ENCODE measurements around the gene RNF4.

The RNF4 gene

DNA sequence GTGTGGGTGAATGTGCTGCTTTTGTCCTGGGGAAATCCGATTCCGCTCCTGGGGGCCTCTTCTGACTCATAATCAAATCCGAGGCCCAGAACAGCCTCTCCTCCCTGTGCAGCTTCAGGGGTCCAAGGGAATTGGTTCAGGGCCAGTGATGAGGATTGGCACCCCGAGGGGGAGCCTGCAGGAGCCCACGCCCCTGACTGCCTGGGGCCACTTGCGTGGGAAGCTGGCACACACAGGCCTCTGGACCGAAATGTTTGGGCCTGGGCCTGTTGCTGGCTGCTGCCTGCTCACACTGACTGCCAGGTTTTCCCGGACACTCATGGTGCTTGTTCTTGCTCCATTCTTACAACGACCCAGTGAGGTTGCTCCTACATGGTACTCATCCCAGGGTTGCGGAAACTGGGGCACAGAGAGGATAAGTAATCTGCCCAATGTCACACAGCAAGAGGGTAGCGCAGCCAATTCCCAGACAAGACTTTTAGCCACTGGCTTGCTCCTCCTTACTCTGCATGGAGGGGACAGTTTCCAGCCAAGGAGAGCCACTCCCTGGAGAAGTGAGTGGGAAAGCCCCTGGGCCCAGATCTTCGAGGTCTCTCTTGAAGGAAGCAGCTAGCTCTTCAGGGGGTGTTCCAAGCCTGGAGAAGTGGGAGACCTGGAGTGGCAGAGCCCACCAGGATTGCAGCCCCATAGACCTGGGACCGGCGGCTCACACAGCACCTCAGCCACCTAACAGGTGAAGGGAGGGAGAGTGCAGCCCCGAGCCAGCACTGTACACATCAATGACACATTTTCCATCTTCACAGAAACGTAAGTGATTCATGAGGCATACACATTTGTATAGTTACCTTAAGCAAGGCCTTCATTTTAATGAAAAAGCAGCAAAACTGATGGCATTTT, 29.8 kb upstream of the RNF4 start:
- DNase-seq: no peak

DNA sequence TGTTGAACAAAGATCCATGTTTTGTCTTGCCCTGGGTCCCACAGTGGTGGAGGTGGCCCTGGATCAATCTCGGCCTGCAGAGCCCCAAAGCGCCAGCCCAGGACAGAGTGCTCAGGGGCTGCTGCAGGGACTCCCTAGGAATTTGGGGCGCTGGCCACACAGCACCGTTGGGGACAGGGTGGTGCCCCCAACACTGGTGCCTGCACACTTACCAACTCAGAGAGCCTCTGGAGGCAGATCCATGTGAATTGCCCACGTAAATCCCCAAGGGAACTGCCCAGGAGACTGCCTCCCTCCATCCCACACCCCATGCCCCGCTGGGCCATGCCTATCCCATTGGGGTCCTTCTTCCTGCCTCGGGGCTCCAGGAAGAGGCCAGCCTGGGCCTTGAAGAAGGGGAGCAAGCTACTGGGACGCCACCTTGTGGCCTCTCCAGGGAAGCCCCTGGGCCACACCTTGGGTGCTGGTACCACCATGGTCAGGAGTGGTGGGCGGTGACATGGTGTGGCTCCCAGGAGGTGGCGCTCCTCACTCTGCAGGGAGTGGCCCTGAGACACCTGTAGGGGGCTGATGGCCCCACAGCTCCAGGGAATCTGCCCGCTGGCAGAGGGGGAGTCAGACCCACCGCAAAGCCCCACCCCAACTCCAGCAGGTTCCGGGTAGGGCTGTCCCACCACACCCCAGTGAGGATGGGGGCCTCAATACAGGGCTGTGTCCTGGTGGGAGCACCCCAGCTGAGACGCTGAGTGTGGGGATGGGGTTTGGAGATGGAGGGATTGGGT, 27.3 kb upstream of the RNF4 start:
- peak; percentile 87 for DNase-seq

DNA sequence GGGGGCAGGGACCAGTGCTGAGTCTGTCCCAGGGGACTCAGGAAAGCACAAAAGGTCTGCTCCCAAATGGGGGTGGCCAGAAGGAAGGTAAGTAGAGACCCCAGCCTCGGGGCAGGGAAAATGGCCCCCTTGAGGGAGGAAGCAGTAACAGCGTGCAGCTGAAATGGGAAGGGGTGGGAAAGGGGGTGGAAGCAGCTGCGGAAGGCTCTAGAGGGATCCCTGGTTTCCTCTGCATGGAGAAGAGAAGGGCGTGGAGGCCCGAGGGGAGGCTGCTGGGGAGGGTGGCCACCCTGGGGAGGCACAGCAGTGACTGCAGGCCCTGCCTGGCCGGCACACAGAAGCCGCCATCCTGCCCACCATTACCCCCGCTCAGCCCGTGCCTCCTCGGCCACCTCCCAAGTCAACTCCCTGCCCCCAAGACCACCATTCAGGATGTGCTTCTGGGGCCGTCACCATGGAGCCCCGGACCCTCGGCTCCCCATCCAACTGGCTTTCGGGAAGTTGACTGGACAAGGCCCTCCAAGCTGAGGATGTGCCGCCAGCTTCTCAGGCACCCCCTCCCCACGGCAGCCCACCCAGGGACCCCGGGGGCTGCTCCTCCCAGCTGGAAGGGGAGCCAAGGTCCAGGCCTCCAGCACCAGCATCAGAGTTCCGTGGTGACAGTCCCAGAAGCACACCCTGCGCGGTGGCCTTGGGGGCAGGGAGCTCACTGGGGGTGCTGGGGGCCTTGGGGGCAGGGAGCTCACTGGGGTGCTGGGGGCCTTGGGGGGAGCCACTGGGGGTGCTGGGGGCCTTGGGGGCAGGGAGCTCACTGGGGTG, 26.5 kb upstream of the RNF4 start:
- no peak for DNase-seq

DNA sequence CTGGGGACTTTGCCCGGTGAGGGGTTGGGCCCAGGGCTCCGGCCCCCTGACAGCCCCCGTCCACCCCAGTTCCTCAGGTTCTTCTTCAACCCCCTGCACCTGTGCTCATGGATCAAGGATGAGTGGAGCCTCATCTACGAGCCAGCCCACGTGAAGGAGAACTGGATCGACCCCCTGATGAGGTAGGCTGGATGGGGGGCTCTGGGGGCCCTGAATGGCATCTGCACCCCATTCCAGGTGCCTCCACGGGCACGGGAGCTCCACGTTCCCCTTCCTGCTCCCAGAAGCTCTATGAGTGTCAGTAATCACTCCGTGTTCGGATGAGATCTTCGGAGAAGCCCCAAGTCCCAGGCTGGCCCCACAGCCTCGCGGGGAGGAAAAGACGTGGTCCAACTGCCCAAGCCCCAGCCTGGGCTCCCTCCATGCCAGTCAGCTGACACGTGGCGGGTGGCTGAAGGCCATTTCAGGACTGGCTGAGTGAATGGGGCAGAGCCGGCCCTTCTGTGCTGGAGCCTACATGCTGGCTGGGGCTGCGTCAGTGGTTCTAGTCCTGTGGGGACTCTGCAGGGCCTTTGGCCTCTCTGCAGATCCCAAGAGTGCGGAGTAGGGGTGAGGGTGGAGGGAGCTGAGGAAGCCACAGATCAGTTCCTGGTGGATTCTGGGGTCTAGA, 25.7 kb upstream of the RNF4 start:
- no peak for DNase-seq

DNA sequence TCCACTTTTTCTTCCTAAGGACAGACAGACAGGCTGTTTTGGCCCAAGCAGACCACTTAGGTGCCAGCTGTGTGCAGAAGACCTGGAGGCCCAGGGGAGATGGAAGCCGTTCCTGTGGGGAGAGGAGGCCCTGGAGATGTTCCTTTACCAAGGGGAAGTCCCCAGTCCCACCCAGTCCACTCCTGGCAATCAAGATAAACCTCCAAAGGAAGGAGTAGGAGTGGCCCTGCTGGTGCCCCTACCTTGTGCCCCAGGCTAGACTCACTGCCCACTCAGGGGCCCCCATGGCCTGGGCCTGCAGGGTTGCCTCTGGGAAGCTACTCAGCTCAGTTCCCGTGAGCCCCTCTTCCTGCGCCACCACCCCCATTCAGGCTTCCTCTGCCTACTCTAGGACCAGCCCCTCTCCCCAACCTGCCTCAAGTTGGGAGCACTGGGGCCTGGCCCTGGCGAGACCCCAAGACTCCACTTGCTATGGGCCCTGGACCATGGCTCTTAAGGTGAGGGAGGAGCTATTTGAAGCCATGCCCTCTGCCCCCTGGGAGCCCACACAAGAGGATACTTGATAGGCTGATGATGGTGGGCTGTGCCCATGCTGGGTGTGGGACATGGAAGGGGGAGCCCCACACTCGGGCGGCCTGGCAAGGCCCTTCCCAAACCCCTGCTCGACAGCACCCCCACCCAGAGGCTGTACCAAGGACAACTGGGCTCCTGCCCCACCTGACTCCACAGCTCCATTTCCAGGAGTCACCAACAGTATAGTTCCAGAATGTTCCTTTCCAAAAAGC, 24.8 kb upstream of the RNF4 start:
- no peak for DNase-seq

DNA sequence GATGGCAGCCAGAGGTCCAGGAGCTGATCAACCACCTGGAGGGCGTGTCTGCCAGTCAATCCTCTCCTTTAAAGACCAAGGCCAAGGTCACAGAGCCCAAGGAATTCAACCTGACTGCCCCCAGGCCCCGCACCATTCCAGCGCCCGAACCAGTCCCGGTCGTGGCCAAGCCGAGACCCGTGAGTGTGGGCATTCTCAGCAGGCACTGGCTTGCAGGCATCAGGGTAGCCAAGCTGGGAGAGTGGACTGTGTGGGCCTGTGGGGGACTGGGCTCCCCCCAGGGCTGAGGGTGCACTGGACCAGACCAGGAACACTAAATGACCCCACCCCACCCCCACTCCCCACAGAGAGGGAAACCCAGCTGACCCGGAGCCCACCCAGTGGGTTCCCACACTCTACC, 23.8 kb upstream of the RNF4 start:
- no peak for DNase-seq

DNA sequence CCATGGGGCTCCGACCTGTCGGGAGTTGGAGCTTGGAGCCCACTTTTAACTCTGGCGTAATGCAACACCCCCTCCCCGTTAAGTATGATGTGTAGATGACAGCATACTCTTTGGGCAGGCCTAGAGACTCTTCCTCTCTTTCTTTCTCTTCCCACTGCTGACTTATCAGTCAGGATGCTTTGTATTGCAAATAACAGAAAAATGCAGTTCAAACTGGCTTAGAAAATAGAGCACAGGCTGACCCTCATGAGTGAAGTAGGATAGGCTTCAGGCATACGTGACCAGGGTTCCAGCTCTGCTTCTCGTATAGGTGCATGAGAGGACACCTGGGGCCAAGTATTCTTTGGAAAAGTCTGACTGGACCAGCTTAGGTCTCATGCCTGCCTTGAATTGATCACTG, 23.3 kb upstream of the RNF4 start:
- DNase-seq: no peak

DNA sequence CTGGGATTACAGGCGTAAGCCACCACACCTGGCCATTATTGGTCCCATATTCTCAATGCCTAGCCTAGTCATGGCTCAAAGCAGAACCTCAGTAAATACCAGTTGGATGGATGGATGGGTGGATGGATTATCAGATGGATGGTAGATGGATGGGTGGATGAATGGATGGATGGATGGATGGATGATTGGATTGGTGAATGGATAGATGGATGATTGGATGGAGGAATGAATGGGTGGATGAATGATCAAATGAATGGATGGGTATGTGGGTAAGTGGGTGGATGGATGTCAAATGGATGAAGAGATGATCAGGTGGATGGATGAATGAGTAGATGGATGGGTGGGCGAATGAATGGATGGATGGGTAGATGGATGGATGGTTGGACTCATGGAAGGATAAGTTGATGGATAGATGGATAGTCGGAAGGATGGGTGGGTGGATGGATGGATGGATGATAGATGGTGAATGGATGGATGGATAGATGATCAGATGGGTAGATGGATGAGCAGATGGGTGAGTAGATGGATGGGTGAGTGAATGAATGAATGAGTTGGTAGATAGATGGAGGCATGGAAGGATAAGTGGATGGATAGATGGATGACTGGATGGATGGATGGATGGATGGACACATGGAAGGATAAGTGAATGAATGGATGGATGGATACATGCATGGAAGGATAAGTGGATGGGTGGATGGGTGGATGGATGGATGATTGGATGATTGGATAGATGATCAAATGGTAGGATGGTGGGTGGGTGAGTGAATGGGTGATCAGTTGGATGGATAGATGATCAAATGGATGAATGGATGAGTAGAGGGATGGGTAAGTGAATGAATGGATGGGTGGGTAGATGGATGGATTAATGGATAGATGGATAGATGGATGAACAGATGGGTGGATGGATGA, 22.0 kb upstream of the RNF4 start:
- DNase-seq: no peak

DNA sequence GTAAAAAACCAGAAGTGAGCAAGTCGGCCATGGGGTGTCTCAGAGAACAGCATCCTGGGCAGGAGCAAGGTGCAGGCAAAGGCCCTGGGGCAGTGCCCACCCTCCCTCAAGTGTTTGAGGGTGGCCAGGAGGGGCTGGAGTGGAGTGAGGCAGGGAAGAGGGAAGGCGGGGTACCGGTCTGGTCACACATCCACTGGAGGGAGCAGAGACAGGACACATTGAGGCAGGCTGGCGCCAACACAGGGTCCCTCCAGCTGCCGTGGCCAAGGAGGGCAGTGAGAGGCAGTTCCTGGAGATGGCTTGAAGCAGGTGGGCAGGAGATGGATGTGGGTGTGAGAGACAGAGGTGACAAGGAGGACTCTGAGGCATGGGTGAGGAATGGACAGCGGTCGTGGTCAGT, 20.3 kb upstream of the RNF4 start:
- DNase-seq: no peak

DNA sequence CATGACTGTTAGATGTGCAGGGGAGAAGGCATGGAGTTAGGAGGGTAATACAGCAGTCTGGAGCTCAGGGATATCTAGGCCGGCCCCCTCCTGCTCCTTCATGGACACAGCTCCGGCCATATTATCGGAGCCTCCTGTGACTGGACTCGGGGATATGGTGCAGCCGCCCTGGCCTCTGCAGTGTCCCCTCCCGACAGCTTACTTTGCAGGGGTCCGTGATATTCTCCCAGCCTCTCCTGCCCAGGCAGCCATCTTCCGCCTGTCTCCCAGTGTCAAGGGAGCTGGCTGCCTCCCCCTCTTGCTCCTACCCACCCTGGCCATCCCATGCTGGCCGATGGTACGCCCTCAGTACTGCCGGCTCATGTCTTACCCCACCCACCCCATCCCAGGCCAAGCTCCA, 19.9 kb upstream of the RNF4 start:
- no peak for DNase-seq

DNA sequence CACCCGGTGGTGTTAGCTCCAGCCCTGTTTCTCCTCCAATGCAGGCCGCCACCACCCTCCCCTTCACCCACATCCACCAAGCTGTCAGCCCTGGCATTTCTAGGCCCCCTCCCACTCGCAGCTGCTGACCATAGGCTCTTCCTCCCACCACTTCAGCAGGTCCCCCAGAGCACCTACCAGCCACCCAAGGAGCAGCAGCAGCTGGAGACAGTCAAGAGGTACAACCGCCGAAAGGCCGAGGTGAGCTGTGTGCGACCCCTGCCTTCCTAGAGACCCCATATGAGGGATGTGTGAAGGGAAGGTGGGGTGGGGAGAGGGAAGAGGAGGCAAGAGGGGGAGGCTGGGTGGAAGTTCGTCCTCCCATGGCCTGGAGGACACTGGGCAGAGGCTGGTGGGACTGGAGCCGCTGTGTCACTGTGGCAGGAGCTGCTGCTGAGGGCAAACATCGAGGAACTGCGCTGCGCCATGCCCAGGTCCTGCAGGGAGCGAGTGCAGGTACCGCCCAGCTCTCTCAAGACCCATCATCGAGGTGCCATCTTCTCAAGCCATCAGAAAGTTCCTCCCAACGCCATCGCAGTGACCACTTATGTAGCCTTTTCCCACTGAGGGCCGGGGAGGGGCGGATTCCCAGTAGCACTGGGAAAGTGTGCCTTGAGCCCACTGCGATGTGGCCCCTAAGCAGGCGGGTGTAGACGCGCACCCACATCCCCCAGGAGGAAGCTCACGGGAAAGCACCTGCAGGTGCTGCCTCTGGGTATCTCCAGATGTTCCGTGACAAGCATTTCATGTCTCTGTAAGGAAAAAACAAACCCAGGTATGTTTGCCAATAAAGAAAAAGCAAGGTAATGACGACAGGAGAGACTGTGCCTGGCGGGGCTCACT, 19.2 kb upstream of the RNF4 start:
- no peak for DNase-seq

DNA sequence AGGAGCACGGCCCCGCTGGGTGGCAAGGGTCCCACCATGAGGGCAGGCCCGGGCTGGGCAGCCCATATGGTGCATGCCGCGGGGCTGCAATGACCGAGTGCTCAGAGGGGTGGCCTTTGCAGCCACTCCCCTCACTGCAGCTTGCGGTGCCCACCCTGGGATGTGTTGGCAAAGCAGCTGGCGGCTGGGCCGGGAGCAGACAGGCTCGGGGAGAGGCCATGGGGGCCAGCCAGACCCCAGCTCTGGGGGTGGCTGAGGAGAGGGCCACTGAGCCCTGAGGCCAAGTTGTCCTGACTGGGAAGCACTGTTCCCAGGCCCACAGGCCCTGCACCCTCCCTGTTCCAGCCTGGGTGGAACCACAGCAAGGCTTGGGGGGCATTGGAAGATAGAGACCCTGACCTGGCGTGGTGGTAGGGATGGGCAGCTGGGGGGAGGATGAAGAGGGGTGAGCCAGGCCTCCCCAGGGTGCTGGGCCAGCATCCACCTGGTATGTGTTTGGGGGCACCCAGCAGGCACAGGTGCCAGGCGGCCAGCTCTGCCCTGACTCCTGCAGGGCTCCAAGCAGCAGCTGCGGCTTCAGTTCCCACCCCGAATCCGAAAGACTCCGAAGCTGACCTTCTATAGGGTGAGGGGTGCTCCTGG, 18.4 kb upstream of the RNF4 start:
- DNase-seq: no peak

DNA sequence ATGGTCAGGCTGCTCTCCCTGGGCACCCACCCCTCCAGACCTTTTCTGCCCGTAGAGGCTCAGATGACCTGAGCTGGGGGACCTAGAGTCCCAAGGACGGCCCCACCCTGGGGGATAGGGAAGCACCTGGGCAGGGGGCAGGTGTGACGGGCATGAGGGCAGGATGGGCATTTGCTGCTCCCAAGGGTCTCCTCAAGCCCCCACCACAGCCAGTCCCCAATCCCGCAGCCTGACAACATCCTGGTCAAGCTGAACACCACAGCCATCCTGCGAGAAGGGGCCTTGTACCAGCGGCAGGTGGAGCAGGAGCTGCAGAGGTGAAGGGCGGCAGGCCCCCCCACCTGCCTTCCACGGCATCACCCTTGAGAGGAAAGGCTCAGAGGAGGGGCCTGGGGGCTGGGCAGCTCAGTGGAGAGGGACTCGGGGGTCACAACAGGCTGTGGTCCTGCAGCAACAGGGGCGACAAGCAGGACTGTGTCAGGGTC, 17.8 kb upstream of the RNF4 start:
- DNase-seq: no peak

DNA sequence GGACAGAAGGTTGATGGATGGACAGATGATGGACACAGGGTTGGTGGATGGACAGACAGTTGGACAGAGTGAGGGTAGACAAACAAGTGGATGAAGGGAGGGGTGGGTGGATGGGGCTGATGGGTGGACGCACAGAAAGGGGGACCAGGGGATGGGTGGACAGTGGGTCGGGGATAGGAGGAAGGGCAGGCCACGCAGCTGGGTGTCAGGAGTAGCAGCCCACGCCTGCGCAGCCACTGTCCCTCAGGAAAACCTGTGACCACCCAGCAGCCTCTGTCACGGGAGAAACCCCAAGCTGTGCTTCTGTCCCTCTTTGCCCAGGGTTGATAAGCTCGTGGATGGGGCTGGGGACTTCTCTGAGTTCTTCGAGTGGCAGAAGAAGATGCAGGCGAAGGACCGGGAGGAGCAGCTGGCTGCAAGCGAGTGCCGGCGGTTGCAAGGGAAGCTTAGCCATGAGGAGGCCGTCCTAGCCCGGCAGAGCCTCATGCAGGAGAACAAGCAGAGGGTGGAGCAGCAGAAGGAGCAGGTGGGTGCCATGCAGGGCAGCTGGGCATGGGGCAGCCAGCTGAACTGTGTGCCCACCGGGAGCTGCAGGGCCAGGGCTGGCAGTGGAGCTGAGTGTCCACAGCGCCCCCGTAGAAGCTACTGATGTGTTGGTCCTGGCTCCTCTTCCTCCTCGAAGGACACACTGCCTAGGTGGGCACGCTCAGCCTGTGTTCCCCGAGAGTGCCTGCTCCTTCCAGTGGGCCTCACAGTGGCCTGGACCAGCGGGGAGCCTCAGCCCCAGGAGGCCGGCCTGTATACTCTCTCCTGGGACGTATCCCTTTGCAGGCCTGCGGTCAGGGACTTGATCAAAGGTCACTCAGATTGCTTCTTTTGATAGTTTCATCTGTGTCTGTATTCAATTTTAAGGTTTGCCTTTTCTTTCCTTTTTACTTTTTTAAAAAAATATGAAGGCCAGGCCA, 16.8 kb upstream of the RNF4 start:
- no peak for DNase-seq

DNA sequence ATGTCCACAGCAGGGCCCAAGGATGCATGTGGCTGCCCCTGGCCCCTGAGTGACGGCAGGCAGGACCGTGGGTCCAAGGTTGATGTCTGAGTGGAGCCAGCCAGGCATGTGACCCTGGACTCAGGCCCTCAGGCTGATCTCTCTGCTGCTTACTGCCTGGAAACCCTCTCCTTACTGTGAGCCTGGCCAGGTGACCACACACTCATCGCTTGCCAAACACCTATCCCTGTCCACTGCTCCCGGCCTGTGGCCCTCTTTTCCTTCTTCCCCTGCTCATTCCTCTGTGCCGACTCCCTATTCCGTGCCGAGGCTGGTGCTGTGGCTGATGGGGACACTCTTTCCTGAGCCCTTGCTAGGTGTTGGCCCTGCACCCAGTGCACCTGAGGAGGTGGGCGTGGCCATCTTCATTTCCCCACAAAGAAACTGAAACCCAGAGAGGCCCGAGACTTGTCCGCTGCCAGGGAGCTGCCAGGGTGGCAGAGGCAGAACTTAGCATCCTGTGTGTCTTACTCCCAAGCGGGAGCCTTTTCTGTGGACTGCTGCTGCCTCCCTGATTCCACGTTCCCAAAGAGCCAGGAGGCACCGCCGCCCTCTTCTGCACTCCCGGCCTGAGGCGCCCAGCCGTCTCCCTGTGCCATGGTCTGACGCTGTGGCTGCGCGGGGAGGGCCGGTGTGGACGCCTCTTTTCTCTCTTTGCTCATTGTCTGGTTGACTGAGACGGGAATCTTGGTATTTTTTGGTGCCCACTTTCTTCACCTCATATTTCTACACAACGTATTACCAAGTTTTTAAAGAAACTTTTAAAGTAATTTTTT, 11.2 kb upstream of the RNF4 start:
- no peak for DNase-seq

DNA sequence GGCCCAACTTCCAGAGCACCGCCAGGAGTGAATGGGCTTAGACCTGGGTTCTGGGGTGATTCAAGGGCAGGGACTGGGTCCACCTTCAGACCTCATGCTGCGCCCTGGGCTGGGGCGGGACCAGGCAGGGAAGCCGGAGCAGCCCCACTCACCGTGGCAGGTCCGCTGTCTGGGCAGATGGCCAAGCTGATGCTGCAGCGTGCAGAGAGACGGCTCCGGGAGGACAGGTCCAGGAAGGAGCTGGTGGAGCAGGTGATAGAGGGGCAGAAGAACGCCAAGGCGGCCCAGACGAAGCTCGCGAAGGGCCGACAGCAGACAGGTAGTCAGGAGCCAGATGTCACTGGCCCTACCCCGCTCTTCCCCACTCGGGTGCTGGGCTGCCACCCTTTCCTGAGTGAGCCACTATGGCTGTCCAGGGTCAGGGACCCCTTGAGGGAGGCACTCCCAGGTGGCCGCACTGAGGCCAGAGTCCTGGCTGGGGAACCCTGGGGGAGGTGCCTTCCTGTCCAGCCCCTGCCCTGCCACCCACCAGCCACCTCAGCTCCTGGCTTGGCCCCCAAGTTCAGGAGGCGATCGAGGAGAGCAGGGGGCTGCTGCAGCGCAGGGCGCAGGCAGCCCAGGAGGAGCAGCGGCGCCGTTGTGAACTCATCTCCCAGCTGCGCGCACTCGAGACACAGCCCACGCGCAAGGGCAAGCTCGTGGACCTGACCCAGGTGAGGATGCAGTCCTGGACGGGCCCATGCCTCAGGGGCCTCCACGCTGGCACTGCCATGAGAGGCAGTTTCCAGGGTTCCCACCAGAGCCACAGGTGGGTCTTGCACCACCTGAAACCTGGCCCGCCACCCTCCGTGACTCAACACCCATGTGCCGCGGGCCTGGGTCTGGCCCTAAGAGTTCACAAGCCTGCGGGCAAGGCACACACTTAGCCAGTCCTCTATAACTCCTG, 10.1 kb upstream of the RNF4 start:
- no peak for DNase-seq

All from stimulated activated CD4-positive, alpha-beta T cell treated with anti-CD3 and anti-CD28 coated beads, Interleukin-1b, Interleukin-23, amount 100 ng/mL, for 48 hours (primary cell).